HK-2 (cell line): ENCODE results near the gene SIGLEC1.

Source experiments
- DNase-seq: peaks from one replicate; pipeline ENCODE4 v3.0.0-alpha.2; 2018; ENCODE audit not compliant: unreplicated experiment

SIGLEC1 gene

GRCh38 chr20:3712279-3712873, at the start of gene SIGLEC1:
Gene SIGLEC1, minus strand, starts transcription at chr20:3712600. Its CDS starts 5,472 bp downstream, at chr20:3707128.
- no peak for DNase-seq

- no peak for DNase-seq
These were observed 48.4 kb upstream of the SIGLEC1 start for GRCh38 chr20:3760655-3761348.

DNA sequence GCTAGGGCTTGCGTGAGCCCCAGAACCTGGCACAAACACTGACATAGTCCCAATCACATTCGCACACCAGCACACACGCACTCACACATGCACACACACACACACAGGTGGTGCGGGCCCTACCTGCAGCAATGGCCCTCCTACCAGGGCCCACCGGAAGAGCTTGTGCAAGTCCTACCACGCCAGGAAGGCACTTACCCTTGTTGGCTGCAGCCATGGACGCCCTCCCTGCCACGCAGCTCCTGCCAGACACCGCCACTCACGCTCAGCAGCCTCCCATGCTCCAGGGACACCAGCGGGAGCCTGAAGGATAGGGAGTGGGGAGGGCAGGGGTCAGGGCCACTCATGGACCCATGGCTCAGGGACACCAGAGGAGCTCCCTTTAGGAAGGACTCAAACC, 47.5 kb upstream of the SIGLEC1 start:
- DNase-seq = no peak

DNA sequence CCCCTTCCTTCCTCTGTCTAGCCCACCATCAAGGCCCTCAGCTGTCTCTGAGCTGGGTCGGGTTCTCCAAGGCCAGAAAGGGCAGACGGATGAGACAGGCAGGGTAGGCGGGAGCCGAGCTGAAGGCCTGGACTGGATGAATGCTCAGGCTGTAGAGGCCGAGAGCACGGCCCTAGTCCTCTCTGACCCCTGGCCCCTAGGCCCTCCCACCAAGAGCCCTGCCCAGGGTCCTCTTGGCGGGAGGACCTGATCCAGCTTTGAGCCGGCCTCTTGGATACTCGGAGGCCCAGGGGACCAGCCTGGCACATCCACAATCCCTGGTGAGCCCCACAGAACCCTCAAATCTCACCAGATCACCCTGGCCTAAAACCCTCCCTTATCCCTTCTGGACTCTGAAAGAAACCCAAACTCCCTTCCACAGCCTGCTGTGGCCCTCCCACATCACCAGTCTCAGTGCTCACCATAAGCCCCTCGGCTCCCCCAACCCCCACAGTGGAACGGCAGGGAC, 47.0 kb upstream of the SIGLEC1 start:
- DNase-seq = no peak

DNA sequence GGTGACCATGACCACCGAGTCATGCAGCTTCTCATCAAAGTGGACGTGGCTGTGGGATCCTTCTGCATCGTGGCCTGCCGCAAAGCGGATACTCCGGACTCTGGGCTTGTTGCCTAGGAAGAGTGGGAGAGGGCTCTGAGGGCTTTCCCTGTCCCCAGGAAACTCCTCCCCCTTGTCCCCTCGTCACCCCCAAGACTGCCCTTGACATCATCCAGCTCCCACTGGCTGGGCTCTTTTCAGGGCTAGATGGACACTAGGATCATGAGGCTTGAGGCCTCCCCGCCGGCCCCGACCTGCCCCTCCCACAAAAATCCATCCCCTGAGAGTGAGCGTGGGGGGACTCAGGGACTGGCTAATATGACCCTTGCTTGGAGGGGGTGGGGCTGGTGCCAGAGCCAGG, 46.2 kb upstream of the SIGLEC1 start:
- DNase-seq = no peak

DNA sequence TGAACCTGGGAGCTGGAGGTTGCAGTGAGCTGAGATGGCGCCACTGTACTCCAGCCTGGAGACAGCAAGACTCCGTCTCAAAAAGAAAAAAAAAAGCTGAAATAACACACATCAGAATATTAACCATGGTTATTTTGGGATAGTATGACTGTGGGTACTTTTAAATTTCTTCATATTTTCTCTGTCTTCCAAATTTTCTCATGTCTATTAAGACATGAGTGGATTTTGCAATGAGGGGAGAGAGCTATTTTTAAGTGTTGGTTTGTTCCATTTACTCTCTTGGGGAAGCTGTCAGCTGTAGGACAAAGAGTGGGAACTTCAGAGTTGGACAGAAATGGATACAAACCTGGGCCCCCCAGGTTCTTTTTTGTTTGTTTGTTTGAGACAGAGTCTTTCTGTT, 44.9 kb upstream of the SIGLEC1 start:
- no peak for DNase-seq

- no peak for DNase-seq
These were observed 43.5 kb upstream of the SIGLEC1 start for GRCh38 chr20:3755814-3756480.

GRCh38 chr20:3755269-3755668, 42.9 kb upstream of the SIGLEC1 start:
- DNase-seq = no peak

- no peak for DNase-seq
These were observed 41.9 kb upstream of the SIGLEC1 start for GRCh38 chr20:3754276-3754630.

- DNase-seq = no peak
These were observed 41.3 kb upstream of the SIGLEC1 start for GRCh38 chr20:3753501-3754275.

DNA sequence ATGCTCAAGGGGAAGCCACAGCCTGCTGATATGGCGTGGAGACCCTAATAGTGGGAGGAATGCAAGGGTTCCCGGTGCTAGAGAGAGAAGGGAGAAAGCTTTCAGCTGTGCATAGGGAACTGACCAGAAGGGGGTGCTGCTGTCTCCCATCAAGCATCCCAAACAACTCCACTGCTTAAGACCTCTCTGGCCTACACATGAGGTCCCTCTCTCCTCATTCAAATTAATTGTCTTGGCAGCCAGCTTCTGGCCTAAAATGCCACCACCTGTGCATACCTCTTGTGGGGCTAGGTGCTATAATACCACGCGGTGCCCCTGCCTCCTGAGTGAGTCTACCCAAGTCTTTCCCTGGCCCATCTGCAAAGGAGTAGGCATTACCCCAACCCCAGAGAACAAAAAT, 40.7 kb upstream of the SIGLEC1 start:
- DNase-seq = peak; percentile 46

GRCh38 chr20:3752386-3752759, 40.0 kb upstream of the SIGLEC1 start:
- DNase-seq = no peak

- no peak for DNase-seq
These were observed 39.4 kb upstream of the SIGLEC1 start for GRCh38 chr20:3751675-3752385.

DNA sequence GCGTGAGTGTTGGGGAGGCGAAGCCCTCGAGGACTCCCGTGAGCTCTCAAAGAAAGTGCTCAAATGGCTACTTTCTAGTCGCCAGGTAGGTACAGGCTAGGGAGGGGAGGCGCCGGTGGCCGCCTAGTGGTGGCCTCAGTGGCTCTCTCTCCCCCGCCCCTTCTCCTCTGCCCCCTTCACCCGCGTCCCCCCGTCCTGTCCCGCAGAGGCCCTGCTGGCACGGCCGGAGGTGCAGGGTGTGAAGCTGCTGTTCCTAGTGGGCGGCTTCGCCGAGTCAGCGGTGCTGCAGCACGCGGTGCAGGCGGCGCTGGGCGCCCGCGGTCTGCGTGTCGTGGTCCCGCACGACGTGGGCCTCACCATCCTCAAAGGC, 38.9 kb upstream of the SIGLEC1 start:
- no peak for DNase-seq

DNA sequence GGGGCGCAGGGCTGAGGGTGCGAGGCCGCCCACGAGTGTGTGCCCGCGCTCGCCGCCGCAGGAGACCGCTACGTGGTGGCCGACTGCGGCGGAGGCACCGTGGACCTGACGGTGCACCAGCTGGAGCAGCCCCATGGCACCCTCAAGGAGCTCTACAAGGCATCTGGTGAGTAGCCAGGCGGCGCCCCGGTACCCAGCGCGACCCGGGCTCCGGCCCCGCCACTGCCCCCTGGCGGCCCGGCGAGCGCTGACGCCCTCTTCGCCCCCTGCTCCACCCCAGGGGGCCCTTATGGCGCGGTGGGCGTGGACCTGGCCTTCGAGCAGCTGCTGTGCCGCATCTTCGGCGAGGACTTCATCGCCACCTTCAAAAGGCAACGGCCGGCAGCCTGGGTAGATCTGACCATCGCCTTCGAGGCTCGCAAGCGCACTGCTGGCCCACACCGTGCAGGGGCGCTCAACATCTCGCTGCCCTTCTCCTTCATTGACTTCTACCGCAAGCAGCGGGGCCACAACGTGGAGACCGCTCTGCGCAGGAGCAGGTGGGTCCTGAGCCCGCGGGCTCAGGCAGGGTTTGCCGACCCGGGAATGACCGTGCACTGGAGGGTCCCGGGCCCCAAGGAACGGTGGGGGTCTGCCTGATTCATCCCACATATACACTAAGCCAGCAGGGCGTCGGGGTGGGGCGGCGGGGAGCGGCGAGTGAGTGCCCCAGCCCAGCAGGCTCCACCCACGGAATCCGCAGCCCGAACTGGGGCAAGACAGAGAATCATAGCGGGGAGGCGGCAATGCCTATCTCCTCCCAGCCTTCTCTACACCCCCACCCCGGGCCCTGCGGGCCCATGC, 37.5 kb upstream of the SIGLEC1 start:
- peak; percentile 51 for DNase-seq

DNA sequence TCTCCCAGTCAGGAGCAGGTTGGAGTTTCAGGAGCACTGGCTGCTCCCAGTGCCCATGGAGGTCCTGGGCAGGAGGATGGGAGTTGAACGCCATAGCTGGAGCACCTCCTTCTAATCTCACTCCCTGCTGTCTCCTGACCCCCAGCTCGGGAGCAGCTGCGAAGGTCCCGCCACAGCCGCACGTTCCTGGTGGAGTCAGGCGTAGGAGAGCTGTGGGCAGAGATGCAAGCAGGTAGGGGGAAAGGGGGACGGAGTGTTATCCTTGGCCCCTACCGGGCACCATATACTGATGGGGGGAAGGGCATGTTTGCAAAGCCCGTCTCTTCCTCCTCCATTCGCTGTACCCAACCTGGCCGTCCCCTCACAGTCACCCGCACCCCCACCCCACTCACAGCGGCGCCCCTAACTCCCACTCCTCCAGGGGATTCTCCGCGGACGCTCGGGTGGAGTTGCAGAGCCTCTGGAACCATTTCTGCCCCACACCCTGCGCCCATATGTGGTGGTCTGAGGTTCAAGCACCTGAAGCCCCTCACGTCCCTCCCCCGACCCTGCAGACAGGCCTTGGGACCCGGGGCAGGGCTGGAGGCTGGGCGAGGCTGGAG, 36.8 kb upstream of the SIGLEC1 start:
- no peak for DNase-seq

GRCh38 chr20:3748073-3748472, 35.7 kb upstream of the SIGLEC1 start:
- DNase-seq = no peak

GRCh38 chr20:3747471-3747870, 35.1 kb upstream of the SIGLEC1 start:
- DNase-seq = no peak

- DNase-seq = no peak
These were observed 33.3 kb upstream of the SIGLEC1 start for GRCh38 chr20:3745686-3746173.
